Measurements from ENCODE around the gene DNAAF9. TPM values are rescaled to one million over a fixed set of nuclear protein-coding genes. Genes with fewer than 3 reads are reported as not detected.

The DNAAF9 gene
- total and polyA plus RNA-seq, 2 donors (not counting 1 experiment from before 2014, with no cell fraction given): 2.6 to 7.7 TPM

- Histone ChIP-seq H3K27me3 (replicated peaks in 1 of 4; ENCODE audit: control extremely low read depth in 1 of 4, control insufficient read depth in 3 of 4, insufficient read depth in 4 of 4, low read length in 3 of 4) (no peaks in the 10 kb centered on the region), H3K36me3 (replicated peaks in 1 of 2; ENCODE audit: control extremely low read depth in 1 of 2, control insufficient read depth in 1 of 2, extremely low read depth in 1 of 2, insufficient read depth in 2 of 2, low read length in 1 of 2) (peaks cover 8 to 29% of the 10 kb centered on the region in 2 experiments), H2AFZ (ENCODE audit: insufficient read depth, low read depth, low read length, poor library complexity, severe bottlenecking) (no peak overlapping the region), H3K27ac (ENCODE audit: low read length in 2 of 2) (no peak overlapping the region), H3K4me2 (replicated peaks; ENCODE audit: low read depth, low read length, poor library complexity, severe bottlenecking) (no peak overlapping the region), H3K79me2 (ENCODE audit: control insufficient read depth, insufficient read depth, low read length) (no peaks in the 10 kb centered on the region), H4K20me1 (ENCODE audit: control insufficient read depth, insufficient read depth, low read length, poor library complexity, severe bottlenecking) (no peaks in the 10 kb centered on the region), H3K9ac (ENCODE audit: low read length) (no peak overlapping the region), H3K4me3 (ENCODE audit: control extremely low read depth in 1 of 5, extremely low read depth in 1 of 5, insufficient read depth in 1 of 5, low read depth in 2 of 5, low read length in 4 of 5) (no peak overlapping the region), H3K4me1 (ENCODE audit: control insufficient read depth in 2 of 2, insufficient read depth in 2 of 2, low read length in 2 of 2) (no peaks in the 10 kb centered on the region), H3K9me3 (ENCODE audit: control extremely low read depth in 1 of 3, control insufficient read depth in 2 of 3, insufficient read depth in 1 of 3, low read length in 2 of 3) (no peaks in the 10 kb centered on the region)
- H3K9me3 Mint-ChIP-seq (ENCODE audit: insufficient read depth): no peaks in the 10 kb centered on the region
- no peak for TF ChIP-seq CTCF (IDR thresholded peaks at IDR 0.05)
- TF ChIP-seq EZH2 (IDR thresholded peaks at IDR 0.05; ENCODE audit: borderline replicate concordance, insufficient read depth, low read depth, low read length, poor library complexity, severe bottlenecking): no peak
- POLR2A ChIA-PET: no interaction called here
- intact Hi-C loops (cut with micrococcal nuclease): no loop called here
- CTCF ChIA-PET: no interaction called here
- H3K27me3 Mint-ChIP-seq: no peaks in the 10 kb centered on the region
- no peaks in the 10 kb centered on the region for H3K4me1 Mint-ChIP-seq
- no peak overlapping the region for H3K4me3 Mint-ChIP-seq
- DNase-seq (no peak), ATAC-seq (ENCODE audit: low read depth) (no peak)
- no peak overlapping the region for H3K27ac Mint-ChIP-seq
- 14% methylated on average over 2 of the region's 2 CpGs for WGBS (ENCODE audit: insufficient coverage)
These were observed 29.3 kb downstream of the DNAAF9 start for GRCh38 chr20:3378138-3378537.

DNA sequence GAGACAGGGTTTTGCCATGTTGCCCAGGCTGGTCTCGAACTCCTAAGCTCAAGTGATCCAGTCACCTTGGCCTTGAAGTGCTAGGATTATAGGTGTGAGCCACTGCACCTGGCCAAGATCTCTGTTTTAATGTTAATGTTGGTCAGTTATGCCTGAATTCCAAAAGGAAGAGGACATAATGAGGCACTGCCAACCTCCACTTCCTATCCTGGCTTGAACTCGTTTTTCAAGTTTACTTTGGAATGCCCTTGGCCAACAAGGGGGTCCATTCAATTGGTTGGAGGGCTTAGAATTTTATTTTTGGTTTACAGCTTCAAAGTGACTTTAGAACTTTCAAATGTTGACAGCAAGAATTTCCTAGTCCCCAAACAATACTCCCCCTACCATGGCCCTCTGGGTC, 29.8 kb downstream of the DNAAF9 start:
- Histone ChIP-seq H3K4me2 (replicated peaks; ENCODE audit: low read depth, low read length, poor library complexity, severe bottlenecking) (no peak overlapping the region), H3K9ac (ENCODE audit: low read length) (no peak overlapping the region), H3K9me3 (ENCODE audit: control extremely low read depth in 1 of 3, control insufficient read depth in 2 of 3, insufficient read depth in 1 of 3, low read length in 2 of 3) (no peaks in the 10 kb centered on the region), H3K4me1 (ENCODE audit: control insufficient read depth in 2 of 2, insufficient read depth in 2 of 2, low read length in 2 of 2) (no peaks in the 10 kb centered on the region), H4K20me1 (ENCODE audit: control insufficient read depth, insufficient read depth, low read length, poor library complexity, severe bottlenecking) (no peaks in the 10 kb centered on the region), H3K27me3 (replicated peaks in 1 of 4; ENCODE audit: control extremely low read depth in 1 of 4, control insufficient read depth in 3 of 4, insufficient read depth in 4 of 4, low read length in 3 of 4) (no peaks in the 10 kb centered on the region), H2AFZ (ENCODE audit: insufficient read depth, low read depth, low read length, poor library complexity, severe bottlenecking) (no peak overlapping the region), H3K27ac (ENCODE audit: low read length in 2 of 2) (no peak overlapping the region), H3K79me2 (ENCODE audit: control insufficient read depth, insufficient read depth, low read length) (no peaks in the 10 kb centered on the region), H3K4me3 (ENCODE audit: control extremely low read depth in 1 of 5, extremely low read depth in 1 of 5, insufficient read depth in 1 of 5, low read depth in 2 of 5, low read length in 4 of 5) (no peak overlapping the region), H3K36me3 (replicated peaks in 1 of 2; ENCODE audit: control extremely low read depth in 1 of 2, control insufficient read depth in 1 of 2, extremely low read depth in 1 of 2, insufficient read depth in 2 of 2, low read length in 1 of 2) (peaks cover 8 to 30% of the 10 kb centered on the region in 2 experiments)
- CTCF ChIA-PET: no interaction called here
- intact Hi-C loops (cut with micrococcal nuclease): no loop called here
- TF ChIP-seq EZH2 (IDR thresholded peaks at IDR 0.05; ENCODE audit: borderline replicate concordance, insufficient read depth, low read depth, low read length, poor library complexity, severe bottlenecking): no peak
- no peak for TF ChIP-seq CTCF (IDR thresholded peaks at IDR 0.05)
- no peaks in the 10 kb centered on the region for H3K9me3 Mint-ChIP-seq (ENCODE audit: insufficient read depth)
- no peak overlapping the region for H3K27ac Mint-ChIP-seq
- no peaks in the 10 kb centered on the region for H3K4me1 Mint-ChIP-seq
- H3K4me3 Mint-ChIP-seq: no peak overlapping the region
- DNase-seq: no peak
- ATAC-seq (ENCODE audit: low read depth): no peak
- no peaks in the 10 kb centered on the region for H3K27me3 Mint-ChIP-seq
- POLR2A ChIA-PET: no interaction called here
- WGBS (ENCODE audit: insufficient coverage): 80% methylated on average over 1 of the region's 2 CpGs

All from B cell (primary cell).